H9 (cell line): ENCODE results near the gene CCSER1. TPM values are rescaled to one million over a fixed set of nuclear protein-coding genes. Genes with fewer than 3 reads are reported as not detected.

Source experiments
- DNase-seq: peaks from one replicate; pipeline ENCODE4 v3.0.0-alpha.2; 2017
- H2AFZ ChIP-seq: one replicate; pipeline ENCODE4 v1.6.1; 2013; ENCODE audit warnings: mild to moderate bottlenecking, low read length, control low read depth, moderate library complexity
- H2AK5ac ChIP-seq: 2 replicates; pipeline ENCODE4 v1.6.1; 2013; ENCODE audit warnings: low read length, control low read depth, mixed read lengths; ENCODE audit not compliant: insufficient read length
- H2BK120ac ChIP-seq: one replicate; pipeline ENCODE4 v1.6.1; 2013; ENCODE audit warnings: low read depth, mild to moderate bottlenecking, low read length, control low read depth, inconsistent platforms; ENCODE audit not compliant: poor library complexity, severe bottlenecking
- H2BK12ac ChIP-seq: 2 replicates; pipeline ENCODE4 v1.6.1; 2013; ENCODE audit warnings: low read length, control low read depth, mixed read lengths, low read depth; ENCODE audit not compliant: insufficient read length
- H2BK15ac ChIP-seq: 2 replicates; pipeline ENCODE4 v1.6.1; 2013; ENCODE audit warnings: low read depth, low read length, control low read depth
- H2BK20ac ChIP-seq: one replicate; pipeline ENCODE4 v1.6.1; 2013; ENCODE audit warnings: low read depth, mild to moderate bottlenecking, low read length, control low read depth, inconsistent platforms; ENCODE audit not compliant: poor library complexity, severe bottlenecking
- H2BK5ac ChIP-seq: 2 replicates; pipeline ENCODE4 v1.6.1; 2013; ENCODE audit warnings: low read length, control low read depth, mixed read lengths; ENCODE audit not compliant: insufficient read length
- H3K14ac ChIP-seq: 2 replicates; pipeline ENCODE4 v1.6.1; 2013; ENCODE audit warnings: low read length, control low read depth; ENCODE audit not compliant: insufficient read depth
- H3K18ac ChIP-seq: 2 replicates; pipeline ENCODE4 v1.6.1; 2013; ENCODE audit warnings: low read depth, mild to moderate bottlenecking, mixed read lengths, low read length, control low read depth; ENCODE audit not compliant: insufficient read length
- H3K23ac ChIP-seq: 2 replicates; pipeline ENCODE4 v1.6.1; 2013; ENCODE audit warnings: low read length, control low read depth, mixed read lengths, low read depth; ENCODE audit not compliant: insufficient read length
- H3K23me2 ChIP-seq: 2 replicates; pipeline ENCODE4 v1.6.1; 2013; ENCODE audit warnings: low read depth, mild to moderate bottlenecking, mixed read lengths, low read length, control low read depth; ENCODE audit not compliant: insufficient read length, poor library complexity, severe bottlenecking
- H3K27ac ChIP-seq: 2 replicates; pipeline ENCODE4 v1.5.1; 2013; ENCODE audit warnings: low read length, control low read depth, mixed read lengths, low read depth; ENCODE audit not compliant: insufficient read length
- H3K27me3 ChIP-seq: 2 replicates; pipeline ENCODE4 v1.6.1; 2013; ENCODE audit warnings: low read length, control low read depth, inconsistent platforms; ENCODE audit not compliant: insufficient read depth
- H3K4ac ChIP-seq: 2 replicates; pipeline ENCODE4 v1.6.1; 2013; ENCODE audit warnings: low read depth, mild to moderate bottlenecking, control low read depth, inconsistent platforms, low read length, moderate library complexity
- H3K4me1 ChIP-seq: 2 replicates; pipeline ENCODE4 v1.6.1; 2013; ENCODE audit warnings: low read length, control low read depth, inconsistent platforms; ENCODE audit not compliant: insufficient read depth
- H3K4me2 ChIP-seq: 2 replicates; pipeline ENCODE4 v1.6.1; 2013; ENCODE audit warnings: low read length, control low read depth, mixed read lengths; ENCODE audit not compliant: insufficient read length, insufficient read depth
- H3K56ac ChIP-seq: 2 replicates; pipeline ENCODE4 v1.6.1; 2013; ENCODE audit warnings: low read depth, mild to moderate bottlenecking, mixed read lengths, low read length, control low read depth; ENCODE audit not compliant: insufficient read length
- H3K79me1 ChIP-seq: 2 replicates; pipeline ENCODE4 v1.6.1; 2013; ENCODE audit warnings: low read depth, mild to moderate bottlenecking, moderate library complexity, low read length, control low read depth, inconsistent platforms; ENCODE audit not compliant: insufficient read depth, poor library complexity, severe bottlenecking
- H3K79me2 ChIP-seq: 2 replicates; pipeline ENCODE4 v1.6.1; 2013; ENCODE audit warnings: low read length, control low read depth, inconsistent platforms; ENCODE audit not compliant: insufficient read depth
- H3K9ac ChIP-seq: 2 replicates; pipeline ENCODE4 v1.6.1; 2013; ENCODE audit warnings: low read length, control low read depth, mixed read lengths; ENCODE audit not compliant: insufficient read length; ENCODE audit errors: extremely low read depth
- H3K9me3 ChIP-seq: one replicate; pipeline ENCODE4 v1.6.1; 2013; ENCODE audit warnings: low read depth, low read length, inconsistent platforms; ENCODE audit not compliant: control insufficient read depth
- H3T11ph ChIP-seq: one replicate; pipeline ENCODE4 v1.6.1; 2013; ENCODE audit warnings: mild to moderate bottlenecking, low read length, control low read depth, inconsistent platforms
- H4K20me1 ChIP-seq: one replicate; pipeline ENCODE4 v1.6.1; 2013; ENCODE audit not compliant: control insufficient read depth, insufficient read length, insufficient read depth
- H4K5ac ChIP-seq: 2 replicates; pipeline ENCODE4 v1.6.1; 2013; ENCODE audit warnings: low read depth, mild to moderate bottlenecking, mixed read lengths, low read length, control low read depth; ENCODE audit not compliant: insufficient read length
- H4K8ac ChIP-seq: replicated peaks from 2 replicates; pipeline ENCODE4 v1.6.1; 2013; ENCODE audit warnings: low read length, control low read depth, mixed read lengths, low read depth; ENCODE audit not compliant: insufficient read length
- H4K91ac ChIP-seq: 2 replicates; pipeline ENCODE4 v1.6.1; 2013; ENCODE audit warnings: low read depth, mild to moderate bottlenecking, moderate library complexity, mixed read lengths, low read length, control low read depth; ENCODE audit not compliant: insufficient read length
- H3K27ac Mint-ChIP-seq, 3 experiments: 2 replicates in 2 of 3; 3 replicates in 1 of 3; pipeline ENCODE4 v1.8.0; 2020 to 2021; ENCODE audit warnings: mixed read lengths in 3 of 3, mild to moderate bottlenecking in 1 of 3, moderate library complexity in 1 of 3
- H3K27me3 Mint-ChIP-seq: 2 replicates; pipeline ENCODE4 v1.8.0; 2021; ENCODE audit warnings: low read depth, mild to moderate bottlenecking, moderate library complexity, mixed read lengths
- H3K36me3 Mint-ChIP-seq, 3 experiments: 2 replicates in 2 of 3; 3 replicates in 1 of 3; pipeline ENCODE4 v1.8.0; 2020 to 2021; ENCODE audit warnings: low read depth in 3 of 3, mixed read lengths in 3 of 3; ENCODE audit not compliant: insufficient read depth in 1 of 3
- H3K4me1 Mint-ChIP-seq, 2 experiments: 2 replicates each; pipeline ENCODE4 v1.8.0; 2020; ENCODE audit warnings: mixed read lengths in 2 of 2
- H3K4me3 Mint-ChIP-seq, 2 experiments: 2 replicates in 1 of 2; 3 replicates in 1 of 2; pipeline ENCODE4 v1.8.0; 2020 to 2021; ENCODE audit warnings: mild to moderate bottlenecking in 2 of 2, mixed read lengths in 2 of 2, moderate library complexity in 1 of 2
- H3K9me3 Mint-ChIP-seq, 2 experiments: 2 replicates in 1 of 2; 3 replicates in 1 of 2; pipeline ENCODE4 v1.8.0; 2020; ENCODE audit warnings: mild to moderate bottlenecking in 2 of 2, mixed read lengths in 2 of 2, moderate library complexity in 1 of 2
- CTCF ChIP-seq: fragments of 200-600 bp; sonication (generic); conservative IDR thresholded peaks from 3 replicates; pipeline ENCODE4 v1.8.0; 2021; ENCODE audit warnings: antibody characterized with exemption, mild to moderate bottlenecking
- WGBS: extraction: QIAGEN DNeasy Blood & Tissue Kit; methylation state at CpG from one replicate; pipeline ENCODE4 v1.1.7; 2013; ENCODE audit warnings: missing lambda C conversion rate, low lambda C conversion rate, mixed read lengths; ENCODE audit not compliant: insufficient read length; ENCODE audit errors: extremely low coverage; 5-methylcytosine and 5-hydroxymethylcytosine counted together
- total RNA-seq: library from RNA; stranded (reverse); gene quantifications from 2 replicates; pipeline ENCODE4 v1.2.1, GENCODE V29; 2021

CCSER1 gene
- total RNA-seq, 1 experiment from 2014 or later, result 0.37 TPM

GRCh38 chr4:90570615-90571014, 443.4 kb downstream of the CCSER1 start:
- H3K9me3 Mint-ChIP-seq, result no peaks in the 10 kb centered on the region
- H3K9me3 ChIP-seq, result no peaks in the 10 kb centered on the region
- H3K18ac ChIP-seq, result no peak overlapping the region
- H3K23ac ChIP-seq, result no peak overlapping the region
- H2BK12ac ChIP-seq, result no peak overlapping the region
- H2BK120ac ChIP-seq, result no peak overlapping the region
- H4K91ac ChIP-seq, result no peak overlapping the region
- H3K4me2 ChIP-seq, result no peak overlapping the region
- no peak overlapping the region for H2AFZ ChIP-seq
- H3K4me1 Mint-ChIP-seq, result no peaks in the 10 kb centered on the region
- H3K36me3 Mint-ChIP-seq, result 0 out of 7 replicates have a peak, but pooled peaks cover 0 to 5% (median 0%) of the 10 kb centered on the region in 3 experiments
- no peak overlapping the region for H3K27ac ChIP-seq
- H3K4me1 ChIP-seq, result no peaks in the 10 kb centered on the region
- no peak overlapping the region for H2BK5ac ChIP-seq
- no peak for DNase-seq
- H3K4me3 Mint-ChIP-seq, result no peak overlapping the region
- no peak overlapping the region for H4K8ac ChIP-seq
- H2BK20ac ChIP-seq, result no peak overlapping the region
- H3K14ac ChIP-seq, result no peak overlapping the region
- H3K4ac ChIP-seq, result no peak overlapping the region
- H4K20me1 ChIP-seq, result no peaks in the 10 kb centered on the region
- no peak overlapping the region for H4K5ac ChIP-seq
- H3K79me1 ChIP-seq, result no peaks in the 10 kb centered on the region
- no peak overlapping the region for H3T11ph ChIP-seq
- H3K79me2 ChIP-seq, result 0 out of 2 replicates have a peak, but pooled peaks cover 2% of the 10 kb centered on the region
- H2AK5ac ChIP-seq, result no peak overlapping the region
- H2BK15ac ChIP-seq, result no peak overlapping the region
- H3K27ac Mint-ChIP-seq, result no peak overlapping the region
- H3K56ac ChIP-seq, result no peak overlapping the region
- TF ChIP-seq CTCF, result no peak
- no CpG with 5 or more reads among the region's 2 CpGs for WGBS
- no peaks in the 10 kb centered on the region; the same call in 1 of the 2 replicates for H3K27me3 Mint-ChIP-seq
- H3K9ac ChIP-seq, result no peak overlapping the region
- no peaks in the 10 kb centered on the region for H3K27me3 ChIP-seq
- no peaks in the 10 kb centered on the region for H3K23me2 ChIP-seq
